H9 (cell line): Measurements from ENCODE around the gene MLYCD. TPM values are rescaled to one million over a fixed set of nuclear protein-coding genes. Genes with fewer than 3 reads are reported as not detected.

Source experiments
- DNase-seq: peaks from one replicate; pipeline ENCODE4 v3.0.0-alpha.2; 2017
- H2AFZ ChIP-seq: one replicate; pipeline ENCODE4 v1.6.1; 2013; ENCODE audit warnings: mild to moderate bottlenecking, low read length, control low read depth, moderate library complexity
- H2AK5ac ChIP-seq: 2 replicates; pipeline ENCODE4 v1.6.1; 2013; ENCODE audit warnings: low read length, control low read depth, mixed read lengths; ENCODE audit not compliant: insufficient read length
- H2BK120ac ChIP-seq: one replicate; pipeline ENCODE4 v1.6.1; 2013; ENCODE audit warnings: low read depth, mild to moderate bottlenecking, low read length, control low read depth, inconsistent platforms; ENCODE audit not compliant: poor library complexity, severe bottlenecking
- H2BK12ac ChIP-seq: 2 replicates; pipeline ENCODE4 v1.6.1; 2013; ENCODE audit warnings: low read length, control low read depth, mixed read lengths, low read depth; ENCODE audit not compliant: insufficient read length
- H2BK15ac ChIP-seq: 2 replicates; pipeline ENCODE4 v1.6.1; 2013; ENCODE audit warnings: low read depth, low read length, control low read depth
- H2BK20ac ChIP-seq: one replicate; pipeline ENCODE4 v1.6.1; 2013; ENCODE audit warnings: low read depth, mild to moderate bottlenecking, low read length, control low read depth, inconsistent platforms; ENCODE audit not compliant: poor library complexity, severe bottlenecking
- H2BK5ac ChIP-seq: 2 replicates; pipeline ENCODE4 v1.6.1; 2013; ENCODE audit warnings: low read length, control low read depth, mixed read lengths; ENCODE audit not compliant: insufficient read length
- H3K14ac ChIP-seq: 2 replicates; pipeline ENCODE4 v1.6.1; 2013; ENCODE audit warnings: low read length, control low read depth; ENCODE audit not compliant: insufficient read depth
- H3K18ac ChIP-seq: 2 replicates; pipeline ENCODE4 v1.6.1; 2013; ENCODE audit warnings: low read depth, mild to moderate bottlenecking, mixed read lengths, low read length, control low read depth; ENCODE audit not compliant: insufficient read length
- H3K23ac ChIP-seq: 2 replicates; pipeline ENCODE4 v1.6.1; 2013; ENCODE audit warnings: low read length, control low read depth, mixed read lengths, low read depth; ENCODE audit not compliant: insufficient read length
- H3K23me2 ChIP-seq: 2 replicates; pipeline ENCODE4 v1.6.1; 2013; ENCODE audit warnings: low read depth, mild to moderate bottlenecking, mixed read lengths, low read length, control low read depth; ENCODE audit not compliant: insufficient read length, poor library complexity, severe bottlenecking
- H3K27ac ChIP-seq: 2 replicates; pipeline ENCODE4 v1.5.1; 2013; ENCODE audit warnings: low read length, control low read depth, mixed read lengths, low read depth; ENCODE audit not compliant: insufficient read length
- H3K27me3 ChIP-seq: 2 replicates; pipeline ENCODE4 v1.6.1; 2013; ENCODE audit warnings: low read length, control low read depth, inconsistent platforms; ENCODE audit not compliant: insufficient read depth
- H3K4ac ChIP-seq: 2 replicates; pipeline ENCODE4 v1.6.1; 2013; ENCODE audit warnings: low read depth, mild to moderate bottlenecking, control low read depth, inconsistent platforms, low read length, moderate library complexity
- H3K4me1 ChIP-seq: 2 replicates; pipeline ENCODE4 v1.6.1; 2013; ENCODE audit warnings: low read length, control low read depth, inconsistent platforms; ENCODE audit not compliant: insufficient read depth
- H3K4me2 ChIP-seq: 2 replicates; pipeline ENCODE4 v1.6.1; 2013; ENCODE audit warnings: low read length, control low read depth, mixed read lengths; ENCODE audit not compliant: insufficient read length, insufficient read depth
- H3K56ac ChIP-seq: 2 replicates; pipeline ENCODE4 v1.6.1; 2013; ENCODE audit warnings: low read depth, mild to moderate bottlenecking, mixed read lengths, low read length, control low read depth; ENCODE audit not compliant: insufficient read length
- H3K79me1 ChIP-seq: 2 replicates; pipeline ENCODE4 v1.6.1; 2013; ENCODE audit warnings: low read depth, mild to moderate bottlenecking, moderate library complexity, low read length, control low read depth, inconsistent platforms; ENCODE audit not compliant: insufficient read depth, poor library complexity, severe bottlenecking
- H3K79me2 ChIP-seq: 2 replicates; pipeline ENCODE4 v1.6.1; 2013; ENCODE audit warnings: low read length, control low read depth, inconsistent platforms; ENCODE audit not compliant: insufficient read depth
- H3K9ac ChIP-seq: 2 replicates; pipeline ENCODE4 v1.6.1; 2013; ENCODE audit warnings: low read length, control low read depth, mixed read lengths; ENCODE audit not compliant: insufficient read length; ENCODE audit errors: extremely low read depth
- H3K9me3 ChIP-seq: one replicate; pipeline ENCODE4 v1.6.1; 2013; ENCODE audit warnings: low read depth, low read length, inconsistent platforms; ENCODE audit not compliant: control insufficient read depth
- H3T11ph ChIP-seq: one replicate; pipeline ENCODE4 v1.6.1; 2013; ENCODE audit warnings: mild to moderate bottlenecking, low read length, control low read depth, inconsistent platforms
- H4K20me1 ChIP-seq: one replicate; pipeline ENCODE4 v1.6.1; 2013; ENCODE audit not compliant: control insufficient read depth, insufficient read length, insufficient read depth
- H4K5ac ChIP-seq: 2 replicates; pipeline ENCODE4 v1.6.1; 2013; ENCODE audit warnings: low read depth, mild to moderate bottlenecking, mixed read lengths, low read length, control low read depth; ENCODE audit not compliant: insufficient read length
- H4K8ac ChIP-seq: replicated peaks from 2 replicates; pipeline ENCODE4 v1.6.1; 2013; ENCODE audit warnings: low read length, control low read depth, mixed read lengths, low read depth; ENCODE audit not compliant: insufficient read length
- H4K91ac ChIP-seq: 2 replicates; pipeline ENCODE4 v1.6.1; 2013; ENCODE audit warnings: low read depth, mild to moderate bottlenecking, moderate library complexity, mixed read lengths, low read length, control low read depth; ENCODE audit not compliant: insufficient read length
- H3K27ac Mint-ChIP-seq, 3 experiments: 2 replicates in 2 of 3; 3 replicates in 1 of 3; pipeline ENCODE4 v1.8.0; 2020 to 2021; ENCODE audit warnings: mixed read lengths in 3 of 3, mild to moderate bottlenecking in 1 of 3, moderate library complexity in 1 of 3
- H3K27me3 Mint-ChIP-seq: 2 replicates; pipeline ENCODE4 v1.8.0; 2021; ENCODE audit warnings: low read depth, mild to moderate bottlenecking, moderate library complexity, mixed read lengths
- H3K36me3 Mint-ChIP-seq, 3 experiments: 2 replicates in 2 of 3; 3 replicates in 1 of 3; pipeline ENCODE4 v1.8.0; 2020 to 2021; ENCODE audit warnings: low read depth in 3 of 3, mixed read lengths in 3 of 3; ENCODE audit not compliant: insufficient read depth in 1 of 3
- H3K4me1 Mint-ChIP-seq, 2 experiments: 2 replicates each; pipeline ENCODE4 v1.8.0; 2020; ENCODE audit warnings: mixed read lengths in 2 of 2
- H3K4me3 Mint-ChIP-seq, 2 experiments: 2 replicates in 1 of 2; 3 replicates in 1 of 2; pipeline ENCODE4 v1.8.0; 2020 to 2021; ENCODE audit warnings: mild to moderate bottlenecking in 2 of 2, mixed read lengths in 2 of 2, moderate library complexity in 1 of 2
- H3K9me3 Mint-ChIP-seq, 2 experiments: 2 replicates in 1 of 2; 3 replicates in 1 of 2; pipeline ENCODE4 v1.8.0; 2020; ENCODE audit warnings: mild to moderate bottlenecking in 2 of 2, mixed read lengths in 2 of 2, moderate library complexity in 1 of 2
- CTCF ChIP-seq: fragments of 200-600 bp; sonication (generic); conservative IDR thresholded peaks from 3 replicates; pipeline ENCODE4 v1.8.0; 2021; ENCODE audit warnings: antibody characterized with exemption, mild to moderate bottlenecking
- WGBS: extraction: QIAGEN DNeasy Blood & Tissue Kit; methylation state at CpG from one replicate; pipeline ENCODE4 v1.1.7; 2013; ENCODE audit warnings: missing lambda C conversion rate, low lambda C conversion rate, mixed read lengths; ENCODE audit not compliant: insufficient read length; ENCODE audit errors: extremely low coverage; 5-methylcytosine and 5-hydroxymethylcytosine counted together
- total RNA-seq: library from RNA; stranded (reverse); gene quantifications from 2 replicates; pipeline ENCODE4 v1.2.1, GENCODE V29; 2021

Gene MLYCD
- total RNA-seq, 1 experiment from 2014 or later, result 7.1 TPM

GRCh38 chr16:83924686-83925085 is 25.8 kb downstream of the MLYCD start:
- Histone ChIP-seq H3K9ac (no peak overlapping the region), H3K4ac (no peak overlapping the region), H4K8ac (no peak overlapping the region), H2BK120ac (no peak overlapping the region), H3K79me1 (no peaks in the 10 kb centered on the region), H4K91ac (no peak overlapping the region), H3K79me2 (no peaks in the 10 kb centered on the region), H2AFZ (no peak overlapping the region), H2AK5ac (no peak overlapping the region), H2BK5ac (no peak overlapping the region), H3K27ac (no peak overlapping the region), H3K27me3 (no peaks in the 10 kb centered on the region), H3T11ph (no peak overlapping the region), H3K56ac (no peak overlapping the region), H3K23me2 (peaks cover 4% of the 10 kb centered on the region), H4K5ac (no peak overlapping the region), H2BK15ac (no peak overlapping the region), H2BK20ac (no peak overlapping the region), H3K9me3 (no peaks in the 10 kb centered on the region), H3K23ac (no peak overlapping the region), H4K20me1 (no peaks in the 10 kb centered on the region), H3K18ac (no peak overlapping the region), H2BK12ac (no peak overlapping the region), H3K14ac (no peak overlapping the region), H3K4me2 (no peak overlapping the region), H3K4me1 (no peaks in the 10 kb centered on the region)
- H3K27me3 Mint-ChIP-seq, result peaks cover 2% of the 10 kb centered on the region; the same call in 1 of the 2 replicates
- no peak for TF ChIP-seq CTCF
- no peak for DNase-seq
- peak overlapping the region in 2 of 3 experiments; percentile 53 to 85; a peak in 2 of 7 replicates for H3K27ac Mint-ChIP-seq
- H3K9me3 Mint-ChIP-seq, result peaks cover 0 to 2% of the 10 kb centered on the region in 2 experiments; a peak in 1 of 5 replicates
- H3K4me1 Mint-ChIP-seq, result peaks cover 16 to 30% of the 10 kb centered on the region in 2 experiments
- no peak overlapping the region for H3K4me3 Mint-ChIP-seq
- WGBS, result no CpG with 5 or more reads among the region's 13 CpGs
- peaks cover 9 to 17% (median 17%) of the 10 kb centered on the region in 3 experiments for H3K36me3 Mint-ChIP-seq
